VCaP (cell line): ENCODE results near the gene NOL8.

ENCODE experiments used
- H3K27ac ChIP-seq: fragments of 450-650 bp; 2 replicates; pipeline ENCODE4 v1.5.1; 2017
- TF ChIP-seq, protein P1 (sequence below): fragments of 450-650 bp; conservative IDR thresholded peaks from 2 replicates; pipeline ENCODE4 v1.5.1; 2017; ENCODE audit warnings: mild to moderate bottlenecking, moderate library complexity

Gene NOL8

DNA sequence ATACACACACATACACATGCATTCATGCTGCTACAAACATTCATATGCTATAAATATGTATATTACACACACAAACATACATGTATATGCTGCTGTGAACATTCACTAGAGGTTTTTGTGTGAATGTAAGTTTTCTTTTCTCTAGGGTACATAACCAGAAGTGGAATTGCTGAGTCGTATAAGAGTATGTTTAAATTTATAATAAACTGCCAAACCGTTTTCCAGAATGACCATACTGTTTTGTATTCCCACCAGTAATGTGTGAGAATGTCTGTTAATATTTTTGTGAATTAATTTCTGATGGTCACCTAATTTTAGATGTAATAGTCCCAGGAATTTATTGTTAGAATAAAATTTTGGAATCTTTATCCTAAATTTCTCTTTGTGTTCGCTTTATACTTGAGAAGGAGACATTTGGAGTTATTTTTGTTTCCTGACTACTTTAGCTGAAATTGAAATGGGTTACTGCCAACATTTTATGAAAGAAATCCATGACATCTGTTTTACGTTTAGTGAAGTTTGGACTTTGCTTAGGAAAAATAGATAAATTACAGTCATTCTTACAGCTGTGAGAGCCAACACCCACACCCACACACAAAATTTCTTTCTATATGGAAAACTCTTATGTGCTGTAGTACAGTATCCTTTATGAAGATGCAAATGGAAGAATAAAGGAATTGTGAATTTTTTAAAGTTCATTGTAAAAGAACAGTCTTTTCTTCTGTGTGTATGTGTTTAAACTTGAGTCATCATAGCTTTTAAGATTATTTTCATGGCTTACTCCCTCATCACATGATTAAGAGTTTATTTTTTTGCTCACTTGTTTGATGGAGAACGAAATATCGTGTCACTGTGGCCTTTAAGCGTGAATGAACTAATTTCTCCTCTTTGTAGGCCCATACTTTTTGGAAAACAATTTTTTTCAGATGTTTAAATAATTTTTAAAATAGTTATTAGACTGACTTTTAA, 24.9 kb upstream of the NOL8 start:
- TF ChIP-seq, protein P1, sequence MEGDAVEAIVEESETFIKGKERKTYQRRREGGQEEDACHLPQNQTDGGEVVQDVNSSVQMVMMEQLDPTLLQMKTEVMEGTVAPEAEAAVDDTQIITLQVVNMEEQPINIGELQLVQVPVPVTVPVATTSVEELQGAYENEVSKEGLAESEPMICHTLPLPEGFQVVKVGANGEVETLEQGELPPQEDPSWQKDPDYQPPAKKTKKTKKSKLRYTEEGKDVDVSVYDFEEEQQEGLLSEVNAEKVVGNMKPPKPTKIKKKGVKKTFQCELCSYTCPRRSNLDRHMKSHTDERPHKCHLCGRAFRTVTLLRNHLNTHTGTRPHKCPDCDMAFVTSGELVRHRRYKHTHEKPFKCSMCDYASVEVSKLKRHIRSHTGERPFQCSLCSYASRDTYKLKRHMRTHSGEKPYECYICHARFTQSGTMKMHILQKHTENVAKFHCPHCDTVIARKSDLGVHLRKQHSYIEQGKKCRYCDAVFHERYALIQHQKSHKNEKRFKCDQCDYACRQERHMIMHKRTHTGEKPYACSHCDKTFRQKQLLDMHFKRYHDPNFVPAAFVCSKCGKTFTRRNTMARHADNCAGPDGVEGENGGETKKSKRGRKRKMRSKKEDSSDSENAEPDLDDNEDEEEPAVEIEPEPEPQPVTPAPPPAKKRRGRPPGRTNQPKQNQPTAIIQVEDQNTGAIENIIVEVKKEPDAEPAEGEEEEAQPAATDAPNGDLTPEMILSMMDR = no peak
- no peak overlapping the region for H3K27ac ChIP-seq

GRCh38 chr9:92345582-92345981, 20.4 kb upstream of the NOL8 start:
- TF ChIP-seq, protein P1 = no peak
- no peak overlapping the region for H3K27ac ChIP-seq

GRCh38 chr9:92342825-92343488, 17.8 kb upstream of the NOL8 start:
- TF ChIP-seq, protein P1 = peak; percentile 40
- no peak overlapping the region for H3K27ac ChIP-seq

DNA sequence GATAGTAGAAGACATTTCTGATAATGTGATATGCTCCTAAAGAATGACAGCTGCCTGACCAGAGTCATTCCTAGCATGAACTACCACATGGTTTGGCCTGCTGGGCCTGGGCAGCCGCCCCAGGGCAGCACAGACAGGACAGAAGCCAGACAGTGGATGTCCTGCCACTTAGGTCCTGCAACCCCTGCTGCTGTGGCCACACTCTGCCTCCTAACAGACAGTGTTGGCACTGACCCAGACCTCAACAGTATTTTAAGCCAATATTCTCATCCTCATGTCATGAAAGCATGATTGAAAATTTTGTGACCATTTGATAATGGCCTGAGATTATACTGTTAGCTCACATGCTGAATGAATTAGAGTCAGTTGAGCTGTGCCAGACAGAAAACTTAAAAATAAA, 16.4 kb upstream of the NOL8 start:
- H3K27ac ChIP-seq = no peak overlapping the region

GRCh38 chr9:92333282-92333634, 8.1 kb upstream of the NOL8 start:
- TF ChIP-seq, protein P1 = no peak
- peak overlapping the region; percentile 77 for H3K27ac ChIP-seq

More for the DNA sequence above, 16.4 kb upstream of the NOL8 start:
- TF ChIP-seq, protein P1 = no peak

DNA sequence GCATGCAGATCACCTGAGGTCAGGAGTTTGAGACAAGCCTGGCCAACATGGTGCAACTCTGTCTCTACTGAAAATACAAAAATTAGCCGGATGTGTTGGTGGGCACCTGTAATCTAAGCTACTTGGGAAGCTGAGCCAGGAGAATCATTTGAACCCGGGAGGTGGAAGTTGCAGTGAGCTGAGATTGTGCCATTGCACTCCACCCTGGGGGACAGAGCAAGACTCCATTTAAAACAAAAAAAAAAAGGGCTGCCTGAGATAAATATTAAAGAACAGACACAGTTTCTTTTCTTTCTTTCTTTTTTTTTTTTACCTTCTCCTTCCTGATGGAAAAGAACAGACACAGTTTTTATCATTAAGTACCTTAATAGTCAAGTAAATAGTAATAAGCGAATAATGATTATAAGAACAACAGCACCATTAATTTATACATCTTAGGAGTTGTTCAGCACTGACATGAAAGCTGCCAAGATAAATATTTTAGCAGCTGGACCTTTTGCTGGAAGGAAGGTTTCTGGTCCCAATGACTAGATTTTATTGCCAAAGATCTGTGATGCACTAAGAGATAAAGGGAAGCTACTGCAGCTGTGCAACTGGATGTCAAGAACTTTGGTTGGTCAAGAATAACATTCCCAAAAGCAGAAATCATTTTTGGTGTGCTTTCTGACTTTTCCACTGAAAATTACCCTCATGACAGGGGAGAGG, 7.6 kb upstream of the NOL8 start:
- TF ChIP-seq, protein P1 = no peak
- peak overlapping the region; percentile 77 for H3K27ac ChIP-seq

- peak overlapping the region; percentile 96 for H3K27ac ChIP-seq
- TF ChIP-seq, protein P1 = peak; percentile 29
Observed at GRCh38 chr9:92328225-92328624, 3.1 kb upstream of the NOL8 start.
